ENCODE data around the gene SLC11A2. TPM values are rescaled to one million over a fixed set of nuclear protein-coding genes. Genes with fewer than 3 reads are reported as not detected.

The SLC11A2 gene
- total and polyA plus RNA-seq, 9 of the 15 experiments (the other 6 are each of a cell fraction or from before 2014, with no cell fraction given), result 21.1 to 54.0 (median 32.9) TPM

- TF ChIP-seq ATF4 (CRISPR knock-in tag; IDR thresholded peaks at IDR 0.05) (peak; percentile 42; the same call in 1 of the 2 replicates), ZEB2 (IDR thresholded peaks at IDR 0.05) (peak; percentile 95), USF2 (CRISPR knock-in tag; IDR thresholded peaks at IDR 0.05) (peak; percentile 81), SOX6 (IDR thresholded peaks at IDR 0.05) (peak; percentile 44; the same call in 1 of the 2 replicates), ZNF318 (IDR thresholded peaks at IDR 0.05; ENCODE audit: borderline replicate concordance in 1 of 2, low read depth in 1 of 2) (peak in 1 of 2 experiments; percentile 57; a peak in 1 of 4 replicates), ZNF398 (CRISPR knock-in tag; IDR thresholded peaks at IDR 0.05) (no peak), HDAC6 (IDR thresholded peaks at IDR 0.05; ENCODE audit: low read depth, low read length) (no peak), CEBPG (CRISPR knock-in tag; IDR thresholded peaks at IDR 0.05) (peak; percentile 87), CEBPG (tag; conservative IDR thresholded peaks at IDR 0.05 in 1 of 2, IDR thresholded peaks at IDR 0.05 in 1 of 2) (peak; percentile 95 to 96), GTF2F1 (IDR thresholded peaks at IDR 0.05; ENCODE audit: low read depth, low read length) (no peak), L3MBTL2 (IDR thresholded peaks at IDR 0.05) (peak; percentile 89), ATF7 (IDR thresholded peaks at IDR 0.05) (peak; percentile 72), GABPA (tag; conservative IDR thresholded peaks at IDR 0.05; ENCODE audit: low read depth) (no peak), EP300 (IDR thresholded peaks at IDR 0.05; ENCODE audit: low read length) (0 out of 2 replicates have a peak, but pooled peaks have one; percentile 39), TAL1 (IDR thresholded peaks at IDR 0.05) (peak; percentile 49), ZBTB17 (CRISPR knock-in tag; IDR thresholded peaks at IDR 0.05) (no peak), SMAD4 (CRISPR knock-in tag; conservative IDR thresholded peaks at IDR 0.05) (peak; percentile 80)
Measured at GRCh38 chr12:51070004-51070403, 43.8 kb upstream of the SLC11A2 start (continued).
